ENCODE results near the gene TEX38. TPM values are rescaled to one million over a fixed set of nuclear protein-coding genes. Genes with fewer than 3 reads are reported as not detected.

TEX38 gene
- total RNA-seq, 1 donor from 2014 or later: not detected

GRCh38 chr1:46721204-46721603 is 49.5 kb downstream of the TEX38 start:
- intact Hi-C loops (cut with micrococcal nuclease): no loop called here

- intact Hi-C loops (cut with micrococcal nuclease): no loop called here
Observed at GRCh38 chr1:46721686-46722205, 50.1 kb downstream of the TEX38 start.

Other genes starting within 250 kb of the TEX38 start
- gene DMBX1, start 182.0 kb upstream of the TEX38 start, total RNA-seq: 0.07 TPM in 1 of 2 replicates, not detected in the other
- not detected in 2 replicates for gene KNCN, start 120.2 kb upstream of the TEX38 start, total RNA-seq
- gene MKNK1, start 67.6 kb upstream of the TEX38 start, total RNA-seq: 115 TPM in 2 replicates
- gene MOB3C, start 55.0 kb upstream of the TEX38 start, total RNA-seq: 29.4 and 29.8 TPM in 2 replicates
- gene ATPAF1, start 3.5 kb upstream of the TEX38 start, total RNA-seq: 50.0 and 59.3 TPM in 2 replicates
- gene EFCAB14, start 47.3 kb downstream of the TEX38 start, total RNA-seq: 95.5 and 97.4 TPM in 2 replicates
- 0.10 TPM in 1 of 2 replicates, not detected in the other for gene CYP4B1, start 127.2 kb downstream of the TEX38 start, total RNA-seq